ENCODE data around the gene NCOA3. TPM values are rescaled to one million over a fixed set of nuclear protein-coding genes. Genes with fewer than 3 reads are reported as not detected.

NCOA3 gene
- total and polyA plus RNA-seq, 12 donors: 8.0 to 30.2 (median 21.4) TPM

GRCh38 chr20:47464380-47465101, 37.1 kb upstream of the NCOA3 start:
- Histone ChIP-seq H3K4me1 (peaks cover 5 to 28% (median 12%) of the 10 kb centered on the region in 9 donors), H3K27me3 (no peaks in the 10 kb centered on the region), H3K27ac (peak overlapping the region in 7 of 10 donors; percentile 6 to 30 (median 22)), H3K9me3 (no peaks in the 10 kb centered on the region), H3K36me3 (no peaks in the 10 kb centered on the region), H3K4me3 (no peak overlapping the region)
- intact Hi-C loops (cut with DNase I): no loop called here
- 39 to 51% methylated on average over 11 of the region's 11 CpGs for WGBS, 2 donors
- DNase-seq (peak; percentile 23 to 53), ATAC-seq (peak; percentile 69 to 99 (median 90))
- peak; percentile 5 to 42 (median 35) for TF ChIP-seq CTCF (IDR thresholded peaks at IDR 0.05)

GRCh38 chr20:47465335-47466090, 36.2 kb upstream of the NCOA3 start:
- Histone ChIP-seq H3K27ac (peak overlapping the region in 5 of 10 donors; percentile 4 to 18 (median 8)), H3K9me3 (no peaks in the 10 kb centered on the region), H3K4me3 (no peak overlapping the region), H3K27me3 (no peaks in the 10 kb centered on the region), H3K36me3 (no peaks in the 10 kb centered on the region), H3K4me1 (peaks cover 5 to 28% (median 12%) of the 10 kb centered on the region in 9 donors)
- ATAC-seq: no peak
- WGBS, 2 donors: 96% methylated on average over 16 of the region's 16 CpGs
- intact Hi-C loops (cut with DNase I): no loop called here
- no peak for DNase-seq
- no peak for TF ChIP-seq CTCF (IDR thresholded peaks at IDR 0.05)

GRCh38 chr20:47466213-47466612, 35.5 kb upstream of the NCOA3 start:
- no peak for TF ChIP-seq CTCF (IDR thresholded peaks at IDR 0.05)
- H3K27ac ChIP-seq: no peak overlapping the region
- WGBS, 2 donors: 95 to 99% methylated on average over 2 of the region's 2 CpGs
- peaks cover 5 to 28% (median 12%) of the 10 kb centered on the region in 9 donors for H3K4me1 ChIP-seq
- no peaks in the 10 kb centered on the region for H3K36me3 ChIP-seq
- no peak for ATAC-seq
- no peaks in the 10 kb centered on the region for H3K9me3 ChIP-seq
- DNase-seq: no peak
- no peaks in the 10 kb centered on the region for H3K27me3 ChIP-seq
- intact Hi-C loops (cut with DNase I): no loop called here
- no peak overlapping the region for H3K4me3 ChIP-seq

DNA sequence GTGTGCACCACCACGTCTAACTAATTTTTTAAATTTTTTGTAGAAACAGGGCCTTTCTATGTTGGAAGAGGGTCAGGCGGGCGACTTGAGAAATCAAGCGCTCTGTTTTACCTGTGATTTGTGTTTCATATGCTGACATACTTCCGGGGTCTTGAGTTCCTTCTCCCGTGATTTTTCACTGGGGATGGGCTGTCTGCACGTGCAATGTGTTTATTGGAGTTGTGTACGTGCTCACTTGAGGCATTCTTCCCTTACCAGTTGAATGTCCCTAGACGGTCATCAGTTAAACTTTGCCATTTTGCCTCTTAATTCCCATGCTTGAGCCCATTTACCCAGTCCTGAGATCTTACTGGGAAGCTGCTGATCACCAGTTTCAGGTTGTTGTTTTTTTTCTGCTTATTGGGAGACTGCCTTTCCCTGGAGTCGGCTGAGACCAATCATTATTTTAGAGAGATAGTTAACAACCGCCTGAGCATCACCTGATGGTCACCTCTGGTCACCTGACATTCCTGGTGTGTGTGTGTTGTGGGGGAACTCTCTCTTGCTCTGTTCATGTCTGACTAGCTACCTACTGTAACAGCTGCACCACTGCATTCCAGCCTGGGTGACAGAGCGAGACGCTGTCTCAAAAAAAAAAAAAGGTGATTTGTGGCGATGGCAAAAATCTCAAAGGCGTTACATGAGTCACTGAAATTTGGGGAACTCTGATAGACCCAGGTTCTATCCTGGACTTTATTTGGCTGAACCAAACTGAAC, 34.8 kb upstream of the NCOA3 start:
- no peaks in the 10 kb centered on the region for H3K27me3 ChIP-seq
- WGBS, 2 donors: 95 to 98% methylated on average over 15 of the region's 15 CpGs
- H3K4me3 ChIP-seq: no peak overlapping the region
- H3K4me1 ChIP-seq: peaks cover 5 to 28% (median 12%) of the 10 kb centered on the region in 9 donors
- no peak for TF ChIP-seq CTCF (IDR thresholded peaks at IDR 0.05)
- no peak overlapping the region for H3K27ac ChIP-seq
- ATAC-seq (no peak), DNase-seq (no peak)
- intact Hi-C loops (cut with DNase I): no loop called here
- no peaks in the 10 kb centered on the region for H3K36me3 ChIP-seq
- no peaks in the 10 kb centered on the region for H3K9me3 ChIP-seq
